ENCODE results near the gene CKM. TPM values are rescaled to one million over a fixed set of nuclear protein-coding genes. Genes with fewer than 3 reads are reported as not detected.

Gene CKM
- total RNA-seq, 4 donors from 2014 or later = 18,507 to 37,792 (median 27,366) TPM

GRCh38 chr19:45263013-45263412, 59.7 kb downstream of the CKM start:
- no peak for ATAC-seq
- in situ Hi-C loops (cut with MboI; ENCODE audit: low sequenced_read_pairs in 4 of 4) (no loop called here), intact Hi-C loops (cut with DNase I; ENCODE audit: low total_unique reads) (no loop called here)
- Histone ChIP-seq H3K9me3 (no peaks in the 10 kb centered on the region), H3K4me1 (no peaks in the 10 kb centered on the region), H3K27ac (no peak overlapping the region), H3K27me3 (no peaks in the 10 kb centered on the region), H3K4me3 (no peak overlapping the region), H3K36me3 (no peaks in the 10 kb centered on the region)
- no peak for TF ChIP-seq POLR2A (IDR thresholded peaks at IDR 0.05)
- TF ChIP-seq, protein P1, sequence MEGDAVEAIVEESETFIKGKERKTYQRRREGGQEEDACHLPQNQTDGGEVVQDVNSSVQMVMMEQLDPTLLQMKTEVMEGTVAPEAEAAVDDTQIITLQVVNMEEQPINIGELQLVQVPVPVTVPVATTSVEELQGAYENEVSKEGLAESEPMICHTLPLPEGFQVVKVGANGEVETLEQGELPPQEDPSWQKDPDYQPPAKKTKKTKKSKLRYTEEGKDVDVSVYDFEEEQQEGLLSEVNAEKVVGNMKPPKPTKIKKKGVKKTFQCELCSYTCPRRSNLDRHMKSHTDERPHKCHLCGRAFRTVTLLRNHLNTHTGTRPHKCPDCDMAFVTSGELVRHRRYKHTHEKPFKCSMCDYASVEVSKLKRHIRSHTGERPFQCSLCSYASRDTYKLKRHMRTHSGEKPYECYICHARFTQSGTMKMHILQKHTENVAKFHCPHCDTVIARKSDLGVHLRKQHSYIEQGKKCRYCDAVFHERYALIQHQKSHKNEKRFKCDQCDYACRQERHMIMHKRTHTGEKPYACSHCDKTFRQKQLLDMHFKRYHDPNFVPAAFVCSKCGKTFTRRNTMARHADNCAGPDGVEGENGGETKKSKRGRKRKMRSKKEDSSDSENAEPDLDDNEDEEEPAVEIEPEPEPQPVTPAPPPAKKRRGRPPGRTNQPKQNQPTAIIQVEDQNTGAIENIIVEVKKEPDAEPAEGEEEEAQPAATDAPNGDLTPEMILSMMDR (IDR thresholded peaks at IDR 0.05 in 4 of 5, conservative IDR thresholded peaks at IDR 0.05 in 1 of 5) = no peak
- DNase-seq = no peak

GRCh38 chr19:45262570-45262969, 60.1 kb downstream of the CKM start:
- H3K27me3 ChIP-seq = no peaks in the 10 kb centered on the region
- H3K27ac ChIP-seq = no peak overlapping the region
- no peaks in the 10 kb centered on the region for H3K9me3 ChIP-seq
- H3K4me1 ChIP-seq = no peaks in the 10 kb centered on the region
- H3K36me3 ChIP-seq = no peaks in the 10 kb centered on the region
- DNase-seq (no peak), ATAC-seq (no peak)
- TF ChIP-seq, protein P1 (IDR thresholded peaks at IDR 0.05 in 4 of 5, conservative IDR thresholded peaks at IDR 0.05 in 1 of 5) = no peak
- TF ChIP-seq POLR2A (IDR thresholded peaks at IDR 0.05) = no peak
- in situ Hi-C loops (cut with MboI; ENCODE audit: low sequenced_read_pairs in 4 of 4) (no loop called here), intact Hi-C loops (cut with DNase I; ENCODE audit: low total_unique reads) (no loop called here)
- no peak overlapping the region for H3K4me3 ChIP-seq

DNA sequence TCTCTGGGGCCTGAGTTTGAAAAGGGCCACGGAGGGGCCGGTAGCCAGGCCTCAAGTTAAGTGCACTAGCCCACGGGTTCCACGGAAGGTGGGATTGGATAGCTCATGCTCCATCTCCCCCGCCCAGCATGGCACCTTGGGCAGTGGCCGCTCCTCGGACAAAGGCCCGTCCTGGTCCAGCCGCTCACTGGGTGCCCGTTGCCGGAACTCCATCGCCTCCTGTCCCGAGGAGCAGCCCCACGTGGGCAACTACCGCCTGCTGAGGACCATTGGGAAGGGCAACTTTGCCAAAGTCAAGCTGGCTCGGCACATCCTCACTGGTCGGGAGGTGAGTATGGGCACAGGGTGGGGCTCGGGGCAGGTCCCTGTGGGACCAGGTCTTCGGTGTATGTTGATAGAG, 63.8 kb downstream of the CKM start:
- in situ Hi-C loops (cut with MboI; ENCODE audit: low sequenced_read_pairs in 4 of 4) = no loop called here
- intact Hi-C loops (cut with DNase I; ENCODE audit: low total_unique reads) = no loop called here
- Histone ChIP-seq H3K27ac (no peak overlapping the region), H3K36me3 (no peaks in the 10 kb centered on the region), H3K4me1 (no peaks in the 10 kb centered on the region), H3K4me3 (no peak overlapping the region), H3K27me3 (no peaks in the 10 kb centered on the region), H3K9me3 (no peaks in the 10 kb centered on the region)
- DNase-seq (no peak), ATAC-seq (no peak)
- TF ChIP-seq POLR2A (IDR thresholded peaks at IDR 0.05) = no peak
- TF ChIP-seq, protein P1 (IDR thresholded peaks at IDR 0.05 in 4 of 5, conservative IDR thresholded peaks at IDR 0.05 in 1 of 5) = no peak

GRCh38 chr19:45256836-45257235, 65.8 kb downstream of the CKM start:
- Histone ChIP-seq H3K9me3 (no peaks in the 10 kb centered on the region), H3K4me1 (peaks cover 14 to 17% of the 10 kb centered on the region in 2 donors), H3K36me3 (no peaks in the 10 kb centered on the region), H3K27ac (no peak overlapping the region), H3K4me3 (no peak overlapping the region), H3K27me3 (no peaks in the 10 kb centered on the region)
- no peak for ATAC-seq
- TF ChIP-seq, protein P1 (IDR thresholded peaks at IDR 0.05 in 4 of 5, conservative IDR thresholded peaks at IDR 0.05 in 1 of 5) = no peak
- TF ChIP-seq POLR2A (IDR thresholded peaks at IDR 0.05) = no peak
- intact Hi-C loops (cut with DNase I; ENCODE audit: low total_unique reads) (no loop called here), in situ Hi-C loops (cut with MboI; ENCODE audit: low sequenced_read_pairs in 4 of 4) (no loop called here)
- no peak for DNase-seq

Other genes starting within 250 kb of the CKM start
- not detected for gene ZNF296, start 246.4 kb downstream of the CKM start, total RNA-seq
- 10 to 100 TPM; 18.6 to 33.4 (median 27.9) TPM for gene GEMIN7, start 243.6 kb downstream of the CKM start, total RNA-seq
- gene PPP1R37, start 229.7 kb downstream of the CKM start, total RNA-seq = 10 to 100 TPM; 30.5 to 51.1 (median 39.7) TPM
- gene NKPD1, start 161.9 kb downstream of the CKM start, total RNA-seq = under 1 TPM in 1 of 4 donors, not detected in 3; 0.16 TPM
- gene TRAPPC6A, start 144.6 kb downstream of the CKM start, total RNA-seq = 10 to 100 TPM; 18.4 to 29.2 (median 24.8) TPM
- 10 to 100 TPM in 1 of 4 donors, 1 to 10 TPM in 3; 1.9 to 14.9 (median 5.8) TPM for gene BLOC1S3, start 144.1 kb downstream of the CKM start, total RNA-seq
- gene EXOC3L2, start 77.5 kb downstream of the CKM start, total RNA-seq = under 1 TPM in 2 of 4 donors, not detected in 2; 0.46 to 0.55 TPM
- 10 to 100 TPM; 12.2 to 42.5 (median 22.1) TPM for gene MARK4, start 71.6 kb downstream of the CKM start, total RNA-seq
- gene KLC3, start 17.9 kb upstream of the CKM start, total RNA-seq = 1 to 10 TPM in 1 of 4 donors, not detected in 3; 2.7 TPM
- gene ERCC2, start 47.7 kb upstream of the CKM start, total RNA-seq = 1 to 10 TPM; 4.8 to 8.9 (median 7.2) TPM
- gene PPP1R13L, start 82.2 kb upstream of the CKM start, total RNA-seq = 1 to 10 TPM; 1.1 to 6.9 (median 1.5) TPM
- gene POLR1G, start 83.8 kb upstream of the CKM start, total RNA-seq = 1 to 10 TPM; 5.1 to 8.3 (median 5.8) TPM
- 100 to 1,000 TPM in 2 of 4 donors, 10 to 100 TPM in 2; 92.1 to 185 (median 103) TPM for gene ERCC1, start 101.0 kb upstream of the CKM start, total RNA-seq
- gene FOSB, start 145.1 kb upstream of the CKM start, total RNA-seq = 1 to 10 TPM in 2 of 4 donors, under 1 TPM in 1, not detected in 1; 0.17 to 1.8 (median 1.6) TPM
- gene RTN2, start 174.2 kb upstream of the CKM start, total RNA-seq = 100 to 1,000 TPM in 2 of 4 donors, 10 to 100 TPM in 2; 51.8 to 140 (median 101) TPM
- gene PPM1N, start 175.6 kb upstream of the CKM start, total RNA-seq = under 1 TPM in 1 of 4 donors, not detected in 3; 0.76 TPM
- gene VASP, start 184.6 kb upstream of the CKM start, total RNA-seq = 10 to 100 TPM; 10.2 to 18.2 (median 16.4) TPM